GM12878 (cell line): ENCODE results near the gene JMJD4. TPM values are rescaled to one million over a fixed set of nuclear protein-coding genes. Genes with fewer than 3 reads are reported as not detected.

Source experiments
- ATAC-seq: fragments of 200-7000 bp; cut with Tn5 transposase; 3 replicates; pipeline ENCODE4 v1.9.1; 2020; ENCODE audit warnings: mild to moderate bottlenecking, moderate library complexity
- BruUV-seq: library from RNA; stranded (reverse); fragments of 400-500 nt; replicated peaks from 2 replicates; lab custom pipeline; 2021; lab: Mats Ljungman, UMichigan
- CTCF ChIA-PET: fragments of 300-600 bp; sonication (Branson Sonifier 250); formaldehyde crosslinking; extraction: SDS; loops from one replicate; lab custom pipeline; 2021; ENCODE audit warnings: inconsistent platforms; lab: Yijun Ruan, JAX
- POLR2A ChIA-PET: fragments of 350-600 bp; formaldehyde crosslinking; extraction: SDS; loops from one replicate; lab custom pipeline; 2021; ENCODE audit warnings: inconsistent platforms; lab: Charles Lee
- RAD21 ChIA-PET: fragments of 300-600 bp; sonication (Branson Sonifier 250); formaldehyde crosslinking; loops from one replicate; lab custom pipeline; 2023; ENCODE audit warnings: antibody characterized with exemption; ENCODE audit not compliant: unreplicated experiment; lab: Charles Lee
- SMC1A ChIA-PET: fragments of 300-600 bp; sonication (Branson Sonifier 250); formaldehyde crosslinking; loops from one replicate; lab custom pipeline; 2023; ENCODE audit not compliant: unreplicated experiment, uncharacterized antibody; lab: Charles Lee
- DNase-seq: peaks from one replicate; pipeline ENCODE4 v3.0.0-alpha.2; 2011; ENCODE audit warnings: low read depth, low spot score
- FAIRE-seq: peaks from 3 replicates; lab custom pipeline; 2011; peaks lifted over from hg19 to GRCh38; lab: Jason Lieb, UNC
- H2AFZ ChIP-seq: 2 replicates; pipeline ENCODE4 v1.6.0; 2011; ENCODE audit warnings: low read depth, low read length, control low read depth; ENCODE audit not compliant: control insufficient read depth
- H3K27ac ChIP-seq: 2 replicates; pipeline ENCODE4 v1.5.1; 2011; ENCODE audit warnings: control low read depth; ENCODE audit not compliant: control insufficient read depth, insufficient read depth
- H3K27me3 ChIP-seq, 2 experiments: replicated peaks in 1 of 2; 2 replicates each; pipeline versions ENCODE4 v1.6.0 to v1.6.1; 2011; ENCODE audit warnings: low read length in 1 of 2; ENCODE audit not compliant: control insufficient read depth in 2 of 2, insufficient read depth in 2 of 2
- H3K36me3 ChIP-seq, 2 experiments: 2 replicates each; pipeline ENCODE4 v1.5.1; 2011; ENCODE audit warnings: low read length in 1 of 2; ENCODE audit not compliant: control insufficient read depth in 2 of 2, insufficient read depth in 2 of 2
- H3K4me1 ChIP-seq: 2 replicates; pipeline ENCODE4 v1.6.1; 2011; ENCODE audit warnings: mild to moderate bottlenecking, low read length, moderate library complexity, mixed read lengths; ENCODE audit not compliant: control insufficient read depth, insufficient read depth
- H3K4me2 ChIP-seq: 2 replicates; pipeline ENCODE4 v1.6.0; 2011; ENCODE audit warnings: control low read depth; ENCODE audit not compliant: control insufficient read depth, insufficient read depth
- H3K4me3 ChIP-seq: fragments of 200-600 bp; sonication (generic); 2 replicates; pipeline ENCODE4 v1.5.1; 2016
- H3K79me2 ChIP-seq: 2 replicates; pipeline ENCODE4 v1.6.0; 2011; ENCODE audit warnings: low read length; ENCODE audit not compliant: control insufficient read depth, insufficient read depth
- H3K9ac ChIP-seq: 2 replicates; pipeline ENCODE4 v1.8.0; 2011; ENCODE audit warnings: low read length, control low read depth, mixed read lengths; ENCODE audit not compliant: control insufficient read depth, insufficient read depth
- H3K9me3 ChIP-seq: replicated peaks from 3 replicates; pipeline ENCODE4 v1.5.1; 2011; ENCODE audit warnings: mild to moderate bottlenecking, low read length; ENCODE audit not compliant: control insufficient read depth, insufficient read depth
- H4K20me1 ChIP-seq: 2 replicates; pipeline ENCODE4 v1.6.0; 2011; ENCODE audit not compliant: control insufficient read depth, insufficient read depth
- ASH2L ChIP-seq: fragments of 300-600, 200-600 bp; sonication (generic); IDR thresholded peaks from 2 replicates; pipeline ENCODE4 v1.6.1; 2017; ENCODE audit warnings: low read depth, mild to moderate bottlenecking, borderline replicate concordance
- BACH1 ChIP-seq: fragments of 450-650 bp; IDR thresholded peaks from 2 replicates; pipeline ENCODE4 v1.6.1; 2017; ENCODE audit warnings: mild to moderate bottlenecking, borderline replicate concordance
- CHD2 ChIP-seq: IDR thresholded peaks from 2 replicates; pipeline ENCODE4 v1.6.1; 2011; ENCODE audit warnings: low read depth, low read length, improper control_type of control experiment, borderline replicate concordance
- CREB1 ChIP-seq: IDR thresholded peaks from 2 replicates; pipeline ENCODE4 v1.6.1; 2012; ENCODE audit warnings: low read depth, mild to moderate bottlenecking, inconsistent platforms
- CREM ChIP-seq: IDR thresholded peaks from 2 replicates; pipeline ENCODE4 v1.6.1; 2014; ENCODE audit warnings: antibody characterized with exemption, low read depth
- EED ChIP-seq: sonication (generic); IDR thresholded peaks from 2 replicates; pipeline ENCODE4 v1.6.1; 2016; ENCODE audit warnings: antibody characterized with exemption, low read depth
- FOXK2 ChIP-seq: fragments of 450-650 bp; IDR thresholded peaks from 2 replicates; pipeline ENCODE4 v1.6.1; 2017; ENCODE audit warnings: mild to moderate bottlenecking, moderate library complexity
- HDGF ChIP-seq: fragments of 450-650 bp; IDR thresholded peaks from 2 replicates; pipeline ENCODE4 v1.6.1; 2016; ENCODE audit warnings: antibody characterized with exemption
- JUNB ChIP-seq: IDR thresholded peaks from 2 replicates; pipeline ENCODE4 v1.6.1; 2016; ENCODE audit warnings: antibody characterized with exemption, mild to moderate bottlenecking
- NFIC ChIP-seq: IDR thresholded peaks from 2 replicates; pipeline ENCODE4 v1.6.1; 2012; ENCODE audit warnings: low read depth, mild to moderate bottlenecking, inconsistent platforms, low read length, moderate library complexity
- NR2C2 ChIP-seq: IDR thresholded peaks from 2 replicates; pipeline ENCODE4 v1.6.1; 2011; ENCODE audit warnings: borderline replicate concordance, low read depth; ENCODE audit not compliant: control insufficient read depth, insufficient read length
- PAX8 ChIP-seq: fragments of 450-650 bp; IDR thresholded peaks from 2 replicates; pipeline ENCODE4 v1.6.1; 2017; ENCODE audit warnings: mild to moderate bottlenecking, moderate library complexity
- RB1 ChIP-seq: fragments of 450-650 bp; formaldehyde crosslinking; IDR thresholded peaks from 2 replicates; pipeline ENCODE4 v1.6.1; 2017; ENCODE audit warnings: mild to moderate bottlenecking, borderline replicate concordance
- STAT1 ChIP-seq: fragments of 450-650 bp; conservative IDR thresholded peaks from 2 replicates; pipeline ENCODE4 v1.6.1; 2014; ENCODE audit warnings: antibody characterized with exemption, mild to moderate bottlenecking
- ZBED1 ChIP-seq: IDR thresholded peaks from 2 replicates; pipeline ENCODE4 v1.6.1; 2016; ENCODE audit warnings: borderline replicate concordance
- ZSCAN29 ChIP-seq: fragments of 450-650 bp; IDR thresholded peaks from 2 replicates; pipeline ENCODE4 v1.6.1; 2017; ENCODE audit warnings: mild to moderate bottlenecking, moderate library complexity
- WGBS: methylation state at CpG from one replicate; pipeline ENCODE4 v1.1.6; 2016; ENCODE audit warnings: low lambda C conversion rate; ENCODE audit not compliant: insufficient replicate concordance, insufficient coverage; ENCODE audit errors: missing lambda C conversion rate; 5-methylcytosine and 5-hydroxymethylcytosine counted together
- in situ Hi-C: fragments of 300-500 bp; cut with MboI; formaldehyde crosslinking; loops from 9 replicates; pipeline ENCODE4 v1.14.3; 2018; ENCODE audit warnings: mixed read lengths
- intact Hi-C: fragments of 100-400 bp; cut with micrococcal nuclease; formaldehyde crosslinking; loops from one replicate; pipeline ENCODE4 v1.14.2; 2022; ENCODE audit not compliant: unreplicated experiment
- polyA plus RNA-seq, 11 experiments: library from polyadenylated mRNA; depleted of rRNA in 4 of 11; unstranded in 6 of 11; stranded (reverse) in 5 of 11; fragments of >200 nt; fragmentation: Nextera tagmentation in 4 of 11; fragmentation: Illumina TruSeq in 1 of 11; extraction: Ambion mirVana in 4 of 11; extraction: Trizol in 1 of 11; gene quantifications; 1 replicate in 1 of 11; 2 replicates in 10 of 11; pipeline versions ENCODE4 v1.2.1 to v1.2.3, GENCODE V29; 2011 to 2016; ENCODE audit warnings: inconsistent platforms in 2 of 11, missing spikeins in 2 of 11, low read depth in 1 of 11
- total RNA-seq, 4 experiments: library from RNA; depleted of rRNA in 3 of 4; stranded (reverse); fragments of >200 nt in 3 of 4; fragmentation: Illumina TruSeq in 1 of 4; extraction: Trizol in 1 of 4; gene quantifications; 2 replicates each; pipeline versions ENCODE4 v1.2.1 to v1.2.3, GENCODE V29; 2013 to 2021
- TF ChIP-seq, protein P1 (sequence below): fragments of 450-650 bp; IDR thresholded peaks from 2 replicates; pipeline ENCODE4 v1.6.1; 2016; ENCODE audit warnings: mild to moderate bottlenecking

JMJD4 gene
- total and polyA plus RNA-seq, 10 of the 15 experiments (the other 5 are each of a cell fraction or from before 2014, with no cell fraction given): 0.89 to 38.3 (median 18.4) TPM

- ATAC-seq (no peak; the same call in 2 of the 3 replicates), FAIRE-seq (no peak), DNase-seq (no peak)
- no peak overlapping the region for H3K4me3 ChIP-seq
- no peaks in the 10 kb centered on the region for H3K27me3 ChIP-seq
- H3K79me2 ChIP-seq: no peaks in the 10 kb centered on the region; the same call in 1 of the 2 replicates
- H4K20me1 ChIP-seq: no peaks in the 10 kb centered on the region
- H3K27ac ChIP-seq: no peak overlapping the region
- CTCF ChIA-PET: interaction anchor here (0.6 to 1.5 kb wide), 2 partner anchors 199 to 1120 kb away, joined by 3 read pairs; no protein-coding TSS in a partner anchor
- RAD21 ChIA-PET: no interaction called here
- in situ Hi-C loops: no loop called here
- no peak for TF ChIP-seq ASH2L
- TF ChIP-seq EED: no peak
- TF ChIP-seq NFIC: no peak
- no peak for TF ChIP-seq NR2C2
- no peak for TF ChIP-seq PAX8
- POLR2A ChIA-PET: no interaction called here
- H3K4me1 ChIP-seq: peaks cover 17% of the 10 kb centered on the region
- WGBS: 74% methylated on average over 7 of the region's 7 CpGs
- H3K9me3 ChIP-seq: peaks cover 1% of the 10 kb centered on the region; the same call in 2 of the 3 replicates
- H2AFZ ChIP-seq: no peak overlapping the region
- SMC1A ChIA-PET: no interaction called here
- BruUV-seq: no TSS peak
- intact Hi-C loops: no loop called here
- no peak overlapping the region for H3K4me2 ChIP-seq
- H3K9ac ChIP-seq: no peak overlapping the region
- H3K36me3 ChIP-seq: peaks cover 6 to 9% of the 10 kb centered on the region in 2 experiments
Measured at GRCh38 chr1:227753999-227754711, 19.1 kb upstream of the JMJD4 start.

GRCh38 chr1:227749916-227750710 is 15.0 kb upstream of the JMJD4 start:
- H3K4me3 ChIP-seq: no peak overlapping the region
- no peak overlapping the region for H3K4me2 ChIP-seq
- no peaks in the 10 kb centered on the region for H3K9me3 ChIP-seq
- intact Hi-C loops (no loop called here), in situ Hi-C loops (no loop called here)
- FAIRE-seq: no peak
- BruUV-seq: no TSS peak
- H3K4me1 ChIP-seq: no peaks in the 10 kb centered on the region
- H2AFZ ChIP-seq: no peak overlapping the region
- ChIA-PET POLR2A (no interaction called here), RAD21 (no interaction called here), CTCF (no interaction called here), SMC1A (no interaction called here)
- ATAC-seq: no peak
- H3K27ac ChIP-seq: no peak overlapping the region
- DNase-seq: no peak
- no peaks in the 10 kb centered on the region for H3K27me3 ChIP-seq
- TF ChIP-seq, protein P1, sequence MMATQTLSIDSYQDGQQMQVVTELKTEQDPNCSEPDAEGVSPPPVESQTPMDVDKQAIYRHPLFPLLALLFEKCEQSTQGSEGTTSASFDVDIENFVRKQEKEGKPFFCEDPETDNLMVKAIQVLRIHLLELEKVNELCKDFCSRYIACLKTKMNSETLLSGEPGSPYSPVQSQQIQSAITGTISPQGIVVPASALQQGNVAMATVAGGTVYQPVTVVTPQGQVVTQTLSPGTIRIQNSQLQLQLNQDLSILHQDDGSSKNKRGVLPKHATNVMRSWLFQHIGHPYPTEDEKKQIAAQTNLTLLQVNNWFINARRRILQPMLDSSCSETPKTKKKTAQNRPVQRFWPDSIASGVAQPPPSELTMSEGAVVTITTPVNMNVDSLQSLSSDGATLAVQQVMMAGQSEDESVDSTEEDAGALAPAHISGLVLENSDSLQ: no peak
- TF ChIP-seq FOXK2 (no peak), JUNB (no peak), NR2C2 (no peak), ZSCAN29 (no peak), CREB1 (no peak), STAT1 (no peak), HDGF (no peak), CHD2 (no peak), BACH1 (no peak), CREM (no peak), RB1 (no peak), ZBED1 (no peak)
- peaks cover 6 to 8% of the 10 kb centered on the region in 2 experiments; a peak in 3 of 4 replicates for H3K36me3 ChIP-seq
- WGBS: 94% methylated on average over 19 of the region's 19 CpGs
- H3K9ac ChIP-seq: no peak overlapping the region
- H4K20me1 ChIP-seq: no peaks in the 10 kb centered on the region
- H3K79me2 ChIP-seq: no peaks in the 10 kb centered on the region
